Measurements from ENCODE around the gene PTPRO.

Gene PTPRO

GRCh38 chr12:15458008-15458407 is 135.7 kb downstream of the PTPRO start:
- DNase-seq = no peak

- DNase-seq = no peak
Measured at GRCh38 chr12:15468911-15469310, 146.6 kb downstream of the PTPRO start.

- DNase-seq = no peak
Measured at GRCh38 chr12:15469356-15469755, 147.0 kb downstream of the PTPRO start.

- no peak for DNase-seq
Measured at GRCh38 chr12:15472036-15472435, 149.7 kb downstream of the PTPRO start.

- DNase-seq = no peak
Measured at GRCh38 chr12:15474766-15475165, 152.5 kb downstream of the PTPRO start.

GRCh38 chr12:15477761-15478160 is 155.5 kb downstream of the PTPRO start:
- DNase-seq = no peak

GRCh38 chr12:15481846-15482245 is 159.5 kb downstream of the PTPRO start:
- no peak for DNase-seq

- DNase-seq = no peak
Measured at GRCh38 chr12:15485466-15485865, 163.2 kb downstream of the PTPRO start.

- no peak for DNase-seq
Measured at GRCh38 chr12:15486859-15487258, 164.6 kb downstream of the PTPRO start.

- peak; percentile 57 for DNase-seq
Measured at GRCh38 chr12:15488481-15488880, 166.2 kb downstream of the PTPRO start.

GRCh38 chr12:15494329-15495046 is 172.2 kb downstream of the PTPRO start:
- DNase-seq = no peak

GRCh38 chr12:15495746-15496145 is 173.4 kb downstream of the PTPRO start:
- no peak for DNase-seq

- no peak for DNase-seq
Measured at GRCh38 chr12:15496738-15497137, 174.4 kb downstream of the PTPRO start.

GRCh38 chr12:15497671-15498292 is 175.5 kb downstream of the PTPRO start:
- no peak for DNase-seq

- no peak for DNase-seq
Measured at GRCh38 chr12:15502211-15502610, 179.9 kb downstream of the PTPRO start.

- no peak for DNase-seq
Measured at GRCh38 chr12:15505616-15506015, 183.3 kb downstream of the PTPRO start.

GRCh38 chr12:15515010-15515409 is 192.7 kb downstream of the PTPRO start:
- no peak for DNase-seq

- peak; percentile 60 for DNase-seq
Measured at GRCh38 chr12:15520083-15520482, 197.8 kb downstream of the PTPRO start.

GRCh38 chr12:15520844-15521243 is 198.5 kb downstream of the PTPRO start:
- DNase-seq = no peak

- DNase-seq = peak; percentile 77
Measured at GRCh38 chr12:15522574-15523187, 200.4 kb downstream of the PTPRO start.

- DNase-seq = no peak
Measured at GRCh38 chr12:15525441-15525840, 203.1 kb downstream of the PTPRO start.

GRCh38 chr12:15526033-15526432 is 203.7 kb downstream of the PTPRO start:
- DNase-seq = no peak

- DNase-seq = no peak
Measured at GRCh38 chr12:15527201-15528080, 205.1 kb downstream of the PTPRO start.
